ENCODE measurements around the gene MAP7D2. TPM values are rescaled to one million over a fixed set of nuclear protein-coding genes. Genes with fewer than 3 reads are reported as not detected.
"Not testable (repeated sequence)": the region's sequence is repeated elsewhere in the genome, so short reads cannot be mapped to it uniquely, and the experiment has no call there.

MAP7D2 gene
- polyA plus RNA-seq (2014; cell fraction: cytosol; rRNA removed) = 0.28 and 0.61 TPM in 2 replicates
- 0.76 and 1.5 TPM in 2 replicates for polyA plus RNA-seq (2014; cell fraction: nucleus; rRNA removed)

DNA sequence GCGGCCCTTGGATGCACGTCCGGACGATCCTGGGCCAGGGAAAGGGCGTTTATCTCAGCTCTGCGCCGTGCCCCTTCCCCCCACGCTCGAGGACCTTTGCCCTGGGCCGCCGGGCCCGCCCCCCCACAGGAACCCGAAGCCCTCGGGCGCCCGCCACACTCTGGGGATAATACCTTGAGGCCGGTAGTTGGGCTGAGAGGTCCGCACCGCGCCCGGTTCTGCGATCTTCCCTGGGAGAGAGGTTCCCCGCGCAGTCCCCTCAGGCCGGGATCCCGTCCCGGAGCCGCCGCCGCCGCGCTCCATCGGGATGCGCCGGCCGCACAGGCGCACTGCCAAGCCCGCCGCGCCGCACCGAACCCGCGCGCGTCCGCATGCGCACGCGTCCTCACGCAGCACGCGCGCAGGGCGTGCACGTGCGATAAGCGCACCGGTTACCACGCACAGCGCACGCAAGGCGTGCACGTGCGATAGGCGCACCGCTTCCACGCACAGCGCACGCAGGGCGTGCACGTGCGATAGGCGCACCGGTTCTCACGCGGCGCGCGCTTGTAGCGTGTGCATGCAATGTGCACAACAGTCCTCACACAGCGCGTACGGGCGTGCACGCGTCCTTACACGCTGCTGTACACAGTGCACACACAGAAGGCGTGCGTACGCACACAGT, at the start of gene MAP7D2:
Gene MAP7D2 (minus strand): TSS at position 331 of the 664 bp plus-strand sequence. CDS start 28 bp downstream, at position 303.
- DNase-seq (ENCODE audit: low spot score) = no peak

DNA sequence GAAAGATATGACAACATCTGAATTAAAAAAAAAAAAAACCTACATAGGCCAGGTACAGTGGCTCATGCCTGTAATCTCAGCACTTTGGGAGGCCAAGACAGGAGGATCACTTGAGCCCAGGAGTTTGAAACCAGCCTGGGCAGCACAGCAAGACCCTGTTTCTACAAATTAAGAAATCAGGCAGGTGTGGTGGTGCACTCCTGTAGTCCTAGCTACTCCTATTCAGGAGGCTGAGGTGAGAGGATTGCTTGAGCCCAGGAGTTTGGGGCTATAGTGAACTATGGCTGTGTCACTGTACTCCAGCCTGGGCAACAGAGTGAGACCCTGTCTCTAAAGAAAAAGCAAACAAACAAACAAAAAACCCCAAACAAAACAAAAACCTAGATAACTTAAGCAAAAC, 45.8 kb upstream of the MAP7D2 start:
- not testable (repeated sequence) for DNase-seq (ENCODE audit: low spot score)

DNA sequence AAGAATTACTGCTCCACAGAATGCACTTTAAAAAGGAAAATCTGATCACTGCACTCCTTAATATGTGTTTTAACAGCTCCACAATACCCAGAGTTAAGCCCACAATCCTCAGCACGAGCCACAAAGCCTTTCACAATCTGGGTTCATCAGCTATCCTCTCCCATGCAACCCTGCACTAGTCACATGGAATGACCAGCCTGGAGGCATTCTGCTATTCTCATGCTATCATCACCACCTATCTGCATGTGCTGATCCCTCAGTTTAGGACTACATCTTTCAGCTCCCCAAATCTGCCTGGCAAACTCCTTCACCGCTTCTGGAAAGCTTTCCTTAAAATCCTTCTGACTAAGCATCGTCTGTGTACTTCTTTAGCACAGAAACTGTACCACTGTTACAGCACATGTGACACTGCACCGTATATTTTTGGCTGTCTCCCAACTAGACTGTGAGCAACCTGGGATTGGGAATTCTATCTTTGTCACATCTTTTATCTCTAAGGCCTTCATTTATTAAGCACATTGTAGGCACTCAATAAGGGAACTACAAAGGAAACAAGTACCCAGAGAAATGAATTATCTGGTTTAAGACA, 43.2 kb upstream of the MAP7D2 start:
- DNase-seq (ENCODE audit: low spot score) = no peak

DNA sequence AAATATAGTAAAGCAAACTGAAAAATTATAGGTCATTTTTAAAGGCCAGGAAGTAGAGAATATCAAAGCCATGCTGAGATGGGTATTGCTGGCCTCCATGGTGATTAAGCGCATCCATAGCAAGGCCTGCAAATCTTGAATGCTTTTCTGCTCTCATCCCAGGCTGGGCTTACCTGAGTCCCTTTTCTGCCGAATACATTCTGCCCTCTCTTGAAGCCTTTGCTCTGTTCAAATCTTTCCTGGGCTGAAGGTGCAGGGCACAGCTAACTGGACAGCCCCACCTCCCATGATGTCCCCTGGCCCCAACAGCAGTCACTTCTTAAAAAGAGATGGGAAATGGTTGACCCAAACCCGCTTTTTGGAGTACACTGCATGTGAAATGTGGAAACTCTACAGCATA, 35.0 kb upstream of the MAP7D2 start:
- no peak for DNase-seq (ENCODE audit: low spot score)

DNA sequence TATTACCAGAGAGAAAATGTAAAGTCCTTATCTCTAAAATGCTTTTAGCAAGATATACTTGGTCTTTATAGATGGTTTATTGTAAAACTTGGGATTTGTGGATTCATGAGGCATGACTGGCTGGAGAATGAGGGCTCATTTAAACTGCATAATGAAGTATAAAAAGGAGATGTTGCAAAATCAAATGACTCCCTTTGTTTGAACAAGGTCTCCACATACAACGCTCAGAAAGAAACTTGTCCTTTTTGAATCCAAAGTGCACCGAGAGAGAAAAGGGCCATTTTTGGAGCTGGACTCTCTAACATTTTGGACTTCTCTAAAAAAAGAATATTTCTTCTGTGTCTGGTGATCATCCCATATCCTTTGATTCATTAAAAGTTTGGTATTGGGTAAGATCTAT, 32.6 kb upstream of the MAP7D2 start:
- no peak for DNase-seq (ENCODE audit: low spot score)

DNA sequence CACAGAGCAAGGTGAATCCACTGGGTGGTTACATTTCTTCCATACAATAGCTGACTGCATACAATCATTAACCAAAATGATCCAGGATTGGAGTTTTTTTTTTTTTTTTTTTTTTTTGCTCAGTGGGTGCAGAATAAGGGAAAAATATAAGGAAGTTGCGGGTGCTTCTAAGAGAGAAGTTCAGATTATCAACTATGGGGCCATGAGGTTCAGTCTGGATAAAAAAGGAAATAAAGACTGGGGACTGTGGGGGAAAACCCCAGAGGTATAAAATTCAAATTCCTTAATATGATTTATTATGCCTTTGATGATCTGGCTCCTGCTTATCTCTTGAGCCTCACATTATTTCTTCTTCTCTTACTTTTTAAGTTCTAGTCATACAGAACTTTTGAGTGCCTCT, 30.9 kb upstream of the MAP7D2 start:
- DNase-seq (ENCODE audit: low spot score) = no peak

DNA sequence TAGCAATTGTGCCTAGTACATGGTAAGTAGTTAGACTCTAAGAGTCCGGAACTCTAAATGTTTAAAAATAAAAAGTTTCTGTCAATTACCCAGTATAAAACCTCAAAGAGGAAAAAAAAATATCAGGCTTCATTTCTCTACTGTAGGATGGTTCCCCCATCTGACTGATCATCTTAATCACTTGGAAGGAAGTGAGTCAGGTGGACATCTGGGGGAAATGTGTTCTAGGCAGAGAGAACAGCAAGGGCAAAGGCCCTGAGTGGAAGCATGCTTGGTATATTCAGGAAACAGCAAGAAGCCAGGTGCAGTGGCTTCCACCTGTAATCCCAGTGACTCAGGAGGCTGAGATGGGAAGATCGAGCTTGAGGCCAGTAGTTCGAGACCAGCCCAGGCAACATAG, 27.8 kb upstream of the MAP7D2 start:
- no peak for DNase-seq (ENCODE audit: low spot score)

DNA sequence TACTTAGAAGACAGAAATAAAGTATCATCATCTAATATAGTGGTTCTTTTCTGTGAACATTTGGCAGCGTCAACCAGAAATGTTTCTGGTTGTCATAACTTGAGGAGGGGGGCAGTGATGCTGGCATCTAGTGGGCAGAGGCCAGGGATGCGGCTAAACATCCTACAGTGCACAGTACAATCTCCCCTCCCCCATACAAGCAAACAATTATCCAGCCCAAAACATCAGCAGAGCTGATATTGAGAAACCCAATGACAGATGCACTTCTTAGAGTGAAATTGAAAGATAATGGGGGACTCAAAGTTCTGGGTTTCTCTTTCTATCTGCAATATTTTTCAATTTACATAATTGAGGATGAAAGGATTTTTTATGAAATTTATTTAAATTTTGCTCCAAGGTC, 26.9 kb upstream of the MAP7D2 start:
- peak; percentile 3 for DNase-seq (ENCODE audit: low spot score)

DNA sequence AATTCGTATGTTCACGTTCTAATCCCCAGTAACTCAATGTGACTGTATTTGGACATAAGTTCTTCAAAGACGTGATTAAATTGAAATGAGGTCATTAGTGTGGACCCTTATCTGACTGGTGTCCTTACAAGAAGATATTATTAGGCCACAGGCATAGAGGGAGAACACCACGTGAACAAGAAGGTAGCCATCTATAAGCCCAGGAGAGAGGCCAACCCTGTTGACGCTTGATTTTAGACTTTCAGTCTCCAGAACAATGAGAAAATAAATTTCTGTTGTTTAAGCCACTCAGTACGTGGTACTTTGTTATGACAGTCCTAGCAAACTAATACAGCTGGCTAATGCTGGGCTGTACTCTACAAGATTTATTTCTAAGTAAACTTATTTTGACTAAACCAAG, 26.4 kb upstream of the MAP7D2 start:
- DNase-seq (ENCODE audit: low spot score) = no peak

DNA sequence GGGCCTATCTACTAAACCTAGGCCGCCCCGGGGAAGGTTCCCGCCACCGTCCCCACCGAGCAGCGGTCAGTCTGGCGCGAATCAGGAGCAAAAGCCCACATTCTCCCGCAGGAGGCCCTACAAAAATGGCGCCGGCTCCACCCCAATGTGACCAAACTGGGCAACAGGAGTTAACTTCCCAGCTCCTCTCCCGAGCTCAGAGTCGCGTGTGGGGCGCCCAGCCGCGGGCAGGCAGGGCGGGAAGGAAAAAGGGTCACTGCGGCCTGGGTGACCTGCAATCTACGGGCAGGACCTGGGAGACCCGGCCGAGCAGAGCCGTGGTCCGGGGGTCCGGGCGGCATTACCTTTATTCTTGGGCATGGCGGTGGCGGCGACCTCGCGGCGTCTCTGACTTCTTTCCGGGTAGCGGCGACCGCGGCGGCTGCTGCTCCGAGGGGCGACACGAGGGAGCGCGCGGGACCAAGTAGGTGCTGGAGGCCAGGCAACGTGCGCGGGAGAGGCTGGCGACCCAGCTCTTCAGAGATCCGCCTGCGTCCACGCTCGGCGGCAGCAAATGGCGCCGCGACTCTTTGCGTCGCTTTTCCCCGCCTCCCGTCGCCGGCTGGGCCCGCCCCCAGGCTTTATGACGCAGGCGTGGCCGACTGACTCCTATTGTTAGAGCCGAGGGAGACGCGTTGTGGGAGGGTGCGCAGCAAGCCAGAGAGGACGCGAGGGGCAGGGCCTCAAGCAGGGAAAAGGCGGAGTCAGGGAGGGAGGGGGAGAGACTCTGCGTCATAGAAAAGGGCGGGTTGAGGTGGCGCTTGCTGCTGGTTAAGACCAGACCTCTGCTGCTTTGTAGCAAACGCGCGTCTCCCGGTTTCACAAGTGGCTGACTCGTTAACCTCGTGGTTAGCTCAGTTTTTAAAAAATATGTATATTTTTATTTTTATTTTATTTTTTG, 24.8 kb upstream of the MAP7D2 start, which contains the start of gene EIF1AX:
Gene EIF1AX (minus strand): TSS at position 558 of the 940 bp plus-strand sequence. CDS start 198 bp downstream, at position 360.
- DNase-seq (ENCODE audit: low spot score) = peak; percentile 97

DNA sequence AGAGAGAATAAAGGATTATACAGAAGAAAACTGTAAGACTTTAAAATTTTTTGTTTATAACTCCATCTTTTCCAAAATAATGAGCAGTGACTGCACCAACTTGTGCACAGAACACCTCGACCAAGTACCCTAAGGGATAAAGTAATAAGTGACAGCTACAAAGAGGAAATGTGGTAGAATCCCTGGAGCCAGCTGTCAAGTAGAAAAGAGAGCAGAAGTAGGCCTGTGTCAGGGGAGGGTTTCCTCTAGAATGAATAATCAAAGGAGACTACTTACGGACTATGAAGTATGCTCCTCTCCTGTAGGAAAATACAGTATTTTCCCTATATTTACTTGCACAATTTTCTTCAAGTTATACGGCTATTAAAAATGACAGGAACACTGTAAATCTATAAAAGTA, 23.7 kb upstream of the MAP7D2 start:
- DNase-seq (ENCODE audit: low spot score) = no peak

DNA sequence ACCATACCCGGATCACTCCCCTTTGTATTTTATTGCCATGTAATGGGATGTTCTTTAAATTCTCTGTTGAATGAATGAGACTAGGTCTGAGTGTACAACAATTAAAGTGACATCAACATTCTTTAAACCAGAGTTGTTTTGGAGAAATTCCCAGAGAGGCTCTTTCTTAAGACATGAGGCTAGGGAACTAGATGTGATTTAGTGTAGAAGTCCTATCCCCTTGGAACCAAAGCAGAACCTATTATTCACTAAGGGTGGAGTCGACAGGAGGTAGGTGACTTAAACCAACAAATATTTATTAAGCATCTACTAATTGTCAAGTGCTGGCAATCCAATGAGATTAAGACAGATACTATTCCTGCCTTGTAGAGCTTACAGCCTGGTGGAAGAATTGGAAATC, 23.3 kb upstream of the MAP7D2 start:
- DNase-seq (ENCODE audit: low spot score) = no peak

DNA sequence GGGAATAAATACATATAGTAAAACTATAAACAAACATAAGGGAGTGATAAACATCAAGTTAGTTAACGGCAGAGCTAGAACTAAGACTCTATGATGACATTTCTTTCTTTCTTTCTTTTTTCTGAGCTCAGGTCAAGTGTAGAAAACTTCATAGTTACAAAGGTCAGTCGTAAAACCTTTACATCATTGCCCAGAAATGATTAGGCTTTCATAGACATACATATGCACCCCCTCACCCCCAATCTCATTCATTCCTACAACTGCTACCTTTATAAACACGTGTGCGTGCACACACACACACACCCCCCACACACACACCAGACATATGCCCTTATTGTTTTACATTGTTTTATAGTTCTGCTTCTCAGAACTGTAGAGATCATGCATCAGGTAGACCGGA, 19.2 kb upstream of the MAP7D2 start:
- no peak for DNase-seq (ENCODE audit: low spot score)

DNA sequence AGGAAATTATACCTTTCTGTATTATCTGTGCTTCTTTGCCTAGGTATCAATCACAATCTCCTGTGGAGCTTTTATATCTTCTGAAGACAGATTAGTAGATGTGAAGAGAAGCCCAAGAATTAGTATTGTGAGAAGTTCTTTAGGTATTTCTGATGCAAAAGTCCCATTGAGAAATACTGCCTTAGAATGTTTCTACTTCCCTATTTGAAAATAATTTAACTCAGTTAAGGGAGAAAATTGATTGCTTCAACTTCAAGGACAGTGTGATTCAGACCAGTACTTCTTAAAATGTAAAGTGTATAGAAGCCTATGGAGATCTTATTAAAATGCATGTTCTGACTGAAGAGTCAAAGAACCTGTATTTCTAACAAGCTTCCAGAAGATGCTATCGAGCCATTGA, 16.0 kb upstream of the MAP7D2 start:
- no peak for DNase-seq (ENCODE audit: low spot score)

DNA sequence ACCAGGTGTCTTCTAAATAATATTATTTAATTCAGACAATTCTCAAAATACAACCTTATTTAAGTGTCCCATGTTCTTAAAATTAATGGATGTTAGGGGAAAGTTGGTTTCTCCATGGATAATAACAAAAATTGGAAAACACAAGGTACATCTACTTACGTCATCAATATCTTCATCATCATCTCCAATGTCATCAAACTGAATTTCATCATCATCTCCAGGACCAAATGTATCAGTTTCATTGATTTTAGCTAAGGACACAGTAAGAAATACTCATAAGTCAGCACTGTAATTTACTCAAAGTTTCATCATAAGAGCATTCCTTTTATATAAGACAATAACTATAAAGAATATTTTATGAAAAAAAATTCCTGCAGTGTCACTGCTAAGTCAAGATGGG, 13.7 kb upstream of the MAP7D2 start:
- no peak for DNase-seq (ENCODE audit: low spot score)

DNA sequence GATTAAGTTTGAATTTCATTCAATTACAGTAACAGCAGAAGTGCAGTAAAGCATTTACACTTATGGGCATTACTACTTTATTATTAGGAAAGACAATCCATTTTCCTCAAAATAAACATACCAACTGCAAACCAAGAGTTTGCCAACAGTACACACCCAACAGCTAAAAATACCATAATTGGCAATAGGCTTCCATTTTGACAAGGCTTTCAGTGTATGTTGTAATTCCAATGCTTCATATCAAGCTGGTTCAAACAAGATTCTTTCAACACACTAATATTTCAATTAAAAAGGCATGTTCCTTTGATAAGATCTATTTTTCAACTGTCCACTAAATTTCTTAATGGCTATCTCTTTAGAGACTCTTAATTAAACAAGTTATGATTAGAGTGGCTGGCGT, 12.8 kb upstream of the MAP7D2 start:
- DNase-seq (ENCODE audit: low spot score) = no peak

DNA sequence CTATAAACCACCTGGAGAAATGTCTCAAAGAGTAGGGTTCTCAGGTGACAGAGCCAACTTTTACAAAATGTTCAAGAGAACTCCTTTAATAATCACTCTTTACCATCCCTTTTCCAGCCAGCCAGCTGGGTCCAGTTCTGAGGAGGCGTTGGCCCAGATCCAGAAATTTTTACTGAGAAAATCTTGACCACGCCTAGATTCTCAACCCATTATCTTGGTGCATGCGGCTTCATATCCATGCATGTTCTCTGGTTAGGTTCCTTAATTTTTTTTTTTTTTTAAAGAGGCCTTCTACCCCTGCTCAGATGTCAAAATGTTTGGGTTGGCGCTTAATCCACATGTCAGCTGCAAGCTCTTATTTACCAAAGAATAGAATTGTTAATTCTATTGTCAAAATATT, 12.0 kb upstream of the MAP7D2 start:
- DNase-seq (ENCODE audit: low spot score) = no peak

DNA sequence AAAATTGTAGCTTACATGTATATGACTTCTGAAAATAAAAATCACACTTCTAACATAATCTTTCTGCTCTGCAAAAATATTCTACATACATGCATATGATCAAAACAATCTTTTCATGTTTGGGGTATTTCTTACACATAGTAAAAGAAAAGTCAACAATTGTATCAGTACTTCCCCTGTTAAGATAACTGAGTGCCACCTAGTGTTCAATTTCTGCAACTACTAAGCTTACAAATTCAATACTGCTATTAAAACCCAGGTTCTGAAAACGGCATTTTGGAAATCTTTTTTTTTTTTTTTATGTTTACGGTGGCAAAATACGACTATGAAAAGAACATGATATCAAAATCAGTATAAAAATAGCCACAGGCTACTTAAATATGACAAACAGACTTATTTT, 10.7 kb upstream of the MAP7D2 start:
- not testable (repeated sequence) for DNase-seq (ENCODE audit: low spot score)

DNA sequence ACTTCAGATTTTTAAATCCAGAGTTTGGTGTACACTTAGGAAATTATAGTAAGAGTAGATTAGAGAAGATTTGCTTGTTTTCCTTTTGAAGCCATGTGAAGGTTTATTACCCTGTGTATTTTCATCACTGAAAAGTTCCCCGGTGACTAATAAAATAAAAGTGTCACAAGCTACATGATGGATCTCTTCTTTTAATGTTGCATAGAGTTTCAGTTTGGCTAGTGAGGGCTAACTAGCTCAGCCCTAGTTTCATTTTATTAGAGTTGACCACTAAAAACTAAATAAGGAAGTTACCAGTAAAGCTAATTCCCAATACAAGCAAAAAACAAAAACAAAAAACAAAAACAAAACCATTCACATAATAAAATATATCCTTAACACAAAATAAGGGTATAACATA, 10.1 kb upstream of the MAP7D2 start:
- DNase-seq (ENCODE audit: low spot score) = not testable (repeated sequence)

DNA sequence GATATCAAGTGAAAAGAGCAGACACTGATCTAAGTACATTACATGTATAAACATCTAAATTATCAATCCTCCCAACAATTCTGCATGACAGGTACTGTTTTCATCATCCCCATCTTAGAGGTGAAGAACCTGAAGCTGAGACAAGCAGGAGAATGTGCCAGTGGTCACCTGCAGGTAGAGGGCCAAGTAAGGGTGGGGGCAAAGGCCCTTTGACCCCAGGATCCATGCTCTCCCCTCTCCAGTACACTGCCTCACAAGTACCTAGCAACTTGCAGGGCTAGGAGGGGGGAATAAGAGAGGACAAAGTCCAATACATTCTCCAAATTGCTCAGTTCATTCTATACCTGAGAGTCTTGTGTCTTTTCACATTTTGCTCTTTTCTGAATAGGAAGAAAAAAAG, 8.3 kb upstream of the MAP7D2 start:
- DNase-seq (ENCODE audit: low spot score) = no peak

DNA sequence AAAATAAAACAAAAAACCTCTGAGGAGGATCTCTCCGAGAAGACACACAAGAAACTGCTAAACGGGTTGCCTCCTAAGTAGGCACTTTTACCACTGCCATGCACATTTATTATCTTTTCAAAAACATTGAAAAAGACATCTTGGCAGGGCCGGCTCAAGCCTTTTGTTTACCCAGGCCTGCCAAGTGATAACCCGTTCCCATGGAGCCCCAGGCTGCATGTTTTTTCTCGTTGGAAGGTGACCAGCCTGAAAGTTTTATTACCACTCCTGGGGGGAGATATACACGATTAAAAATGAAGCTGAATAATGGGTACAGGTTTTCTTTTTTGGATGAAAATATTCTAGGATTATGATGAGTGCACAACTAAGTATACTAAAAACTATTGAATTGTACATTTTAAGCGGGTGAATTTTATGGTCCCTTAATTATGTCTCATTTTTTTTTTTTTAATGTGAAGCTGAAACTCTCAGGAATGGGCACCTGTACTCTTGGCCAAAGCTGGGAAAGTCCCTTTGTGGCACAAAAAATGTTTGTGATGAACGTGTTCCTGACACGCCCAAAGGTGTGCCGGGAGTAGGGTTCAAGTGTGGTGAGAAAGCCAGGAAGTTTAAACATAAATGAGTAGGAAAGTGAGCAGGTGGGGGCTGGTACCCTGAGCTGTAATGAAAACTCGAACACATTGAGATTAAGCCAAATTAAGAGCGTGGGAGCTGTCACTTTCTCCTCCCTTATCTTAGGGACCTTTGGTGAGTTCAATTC, 1.5 kb upstream of the MAP7D2 start:
- no peak for DNase-seq (ENCODE audit: low spot score)

Measured in SK-N-DZ (cell line).